Right atrium auricular region (tissue), 2 donors: Measurements from ENCODE around the gene UBE2U. TPM values are rescaled to one million over a fixed set of nuclear protein-coding genes. Genes with fewer than 3 reads are reported as not detected.

ENCODE experiments used
- DNase-seq: peaks from one replicate; pipeline ENCODE4 v3.0.0-alpha.2; 2019; ENCODE audit warnings: low spot score
- H3K27ac ChIP-seq, 2 donors: fragments of 200-600 bp; sonication (generic); 1 replicate in 1 of 2; 2 replicates in 1 of 2; pipeline ENCODE4 v1.5.1; 2016 to 2019
- H3K27me3 ChIP-seq, 2 donors: fragments of 200-600 bp; sonication (generic); one replicate each; pipeline versions ENCODE4 v1.5.1 to v1.6.0; 2017 to 2019
- H3K36me3 ChIP-seq: fragments of 200-600 bp; sonication (generic); one replicate; pipeline ENCODE4 v1.5.1; 2016
- H3K4me1 ChIP-seq, 2 donors: fragments of 200-600 bp; sonication (generic); one replicate each; pipeline versions ENCODE4 v1.5.1 to v1.6.0; 2017 to 2019
- H3K4me3 ChIP-seq, 2 donors: fragments of 200-600 bp; sonication (generic); 1 replicate in 1 of 2; 2 replicates in 1 of 2; pipeline ENCODE4 v1.5.1; 2017 to 2019; ENCODE audit warnings: mild to moderate bottlenecking in 1 of 2, moderate library complexity in 1 of 2
- H3K9me3 ChIP-seq, 2 donors: fragments of 200-600 bp; sonication (generic); one replicate each; pipeline ENCODE4 v1.5.1; 2019
- CTCF ChIP-seq, 2 donors: fragments of 200-600 bp; sonication (generic); IDR thresholded peaks; one replicate each; pipeline ENCODE4 v1.5.1; 2019; ENCODE audit warnings: antibody characterized with exemption in 2 of 2
- total RNA-seq, 2 donors: library from RNA; depleted of rRNA; stranded (reverse); fragments of >200 nt; gene quantifications; one replicate each; pipeline ENCODE4 v1.1.0, GENCODE V29; 2016

The UBE2U gene
- total RNA-seq, 2 donors from 2014 or later, result not detected

GRCh38 chr1:64194168-64195080 lies 9.0 kb upstream of the UBE2U start:
- H3K27ac ChIP-seq, result no peak overlapping the region
- H3K36me3 ChIP-seq, result no peaks in the 10 kb centered on the region
- DNase-seq, result no peak
- peaks cover 0 to 8% of the 10 kb centered on the region in 2 donors for H3K4me1 ChIP-seq
- H3K9me3 ChIP-seq, result no peaks in the 10 kb centered on the region
- H3K4me3 ChIP-seq, result no peak overlapping the region
- H3K27me3 ChIP-seq, result no peaks in the 10 kb centered on the region
- no peak for TF ChIP-seq CTCF (IDR thresholded peaks at IDR 0.05)

GRCh38 chr1:64195081-64195395 lies 8.4 kb upstream of the UBE2U start:
- no peak for DNase-seq
- H3K36me3 ChIP-seq, result no peaks in the 10 kb centered on the region
- peaks cover 0 to 8% of the 10 kb centered on the region in 2 donors for H3K4me1 ChIP-seq
- H3K9me3 ChIP-seq, result no peaks in the 10 kb centered on the region
- H3K27ac ChIP-seq, result no peak overlapping the region
- no peak overlapping the region for H3K4me3 ChIP-seq
- TF ChIP-seq CTCF (IDR thresholded peaks at IDR 0.05), result no peak
- H3K27me3 ChIP-seq, result no peaks in the 10 kb centered on the region

DNA sequence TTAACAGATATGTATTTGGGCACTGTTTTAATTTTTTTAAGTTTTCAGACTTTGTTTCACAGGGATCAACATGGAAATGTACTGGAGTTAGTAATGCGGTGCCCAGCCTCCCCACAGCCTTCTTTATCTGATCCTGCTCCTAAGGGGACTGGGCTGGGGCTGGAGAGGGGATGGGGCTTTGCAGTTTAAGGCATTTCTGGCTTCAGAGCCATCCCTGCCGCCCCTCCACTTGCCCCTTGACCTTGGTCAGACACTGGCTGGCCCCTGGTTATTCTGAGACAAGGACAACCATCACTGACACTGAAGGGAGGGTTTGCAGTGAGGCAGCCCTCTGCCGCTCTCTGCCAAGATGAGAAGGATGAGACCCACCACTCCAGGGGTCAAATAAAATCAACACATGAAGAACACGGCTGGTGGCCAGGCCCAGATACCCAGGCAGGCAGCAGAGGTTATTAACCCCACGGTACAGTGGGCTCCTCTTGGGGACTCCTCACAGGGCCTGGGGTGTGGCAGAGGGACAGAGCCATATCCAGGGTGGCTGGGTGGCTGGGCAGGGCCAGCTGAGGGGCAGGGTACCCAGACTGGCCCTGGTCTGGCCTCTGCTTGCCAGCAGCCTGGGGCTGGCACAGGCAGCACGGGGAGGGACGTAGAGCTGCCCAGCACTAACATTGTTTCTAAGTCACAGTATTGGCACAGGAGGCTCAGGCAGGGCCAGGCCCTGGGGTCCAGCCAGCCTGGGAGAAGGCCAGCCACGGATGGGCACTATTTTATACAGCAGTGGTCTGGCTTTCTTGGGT lies 7.2 kb upstream of the UBE2U start:
- Histone ChIP-seq H3K4me3 (no peak overlapping the region), H3K9me3 (no peaks in the 10 kb centered on the region), H3K27ac (no peak overlapping the region), H3K27me3 (no peaks in the 10 kb centered on the region), H3K36me3 (no peaks in the 10 kb centered on the region), H3K4me1 (peaks cover 0 to 8% of the 10 kb centered on the region in 2 donors)
- no peak for TF ChIP-seq CTCF (IDR thresholded peaks at IDR 0.05)
- DNase-seq, result no peak

- Histone ChIP-seq H3K27me3 (no peaks in the 10 kb centered on the region), H3K36me3 (no peaks in the 10 kb centered on the region), H3K4me1 (peaks cover 0 to 8% of the 10 kb centered on the region in 2 donors), H3K27ac (no peak overlapping the region), H3K9me3 (no peaks in the 10 kb centered on the region), H3K4me3 (no peak overlapping the region)
- DNase-seq, result no peak
- no peak for TF ChIP-seq CTCF (IDR thresholded peaks at IDR 0.05)
Observed at GRCh38 chr1:64197076-64197475, 6.3 kb upstream of the UBE2U start.

GRCh38 chr1:64199154-64199553 lies 4.3 kb upstream of the UBE2U start:
- H3K9me3 ChIP-seq, result no peaks in the 10 kb centered on the region
- TF ChIP-seq CTCF (IDR thresholded peaks at IDR 0.05), result no peak
- no peaks in the 10 kb centered on the region for H3K27me3 ChIP-seq
- H3K36me3 ChIP-seq, result no peaks in the 10 kb centered on the region
- DNase-seq, result no peak
- H3K4me3 ChIP-seq, result no peak overlapping the region
- H3K4me1 ChIP-seq, result peaks cover 0 to 8% of the 10 kb centered on the region in 2 donors
- H3K27ac ChIP-seq, result no peak overlapping the region
